CD14-positive monocyte (primary cell): ENCODE results near the gene DTYMK. TPM values are rescaled to one million over a fixed set of nuclear protein-coding genes. Genes with fewer than 3 reads are reported as not detected.

Experiments used
- DNase-seq, 3 donors: peaks; one replicate each; pipeline ENCODE4 v3.0.0-alpha.2; 2011 to 2022
- H2AFZ ChIP-seq: 2 replicates; pipeline ENCODE4 v1.6.0; 2012; ENCODE audit warnings: mild to moderate bottlenecking, low read depth, low read length, inconsistent platforms; ENCODE audit not compliant: insufficient read depth, poor library complexity, severe bottlenecking
- H3K27ac ChIP-seq, 2 donors: 1 replicate in 1 of 2; 2 replicates in 1 of 2; pipeline ENCODE4 v1.5.1; 2012 to 2013; ENCODE audit warnings: low read length in 2 of 2, control low read depth in 1 of 2, inconsistent platforms in 1 of 2, low read depth in 1 of 2, mild to moderate bottlenecking in 1 of 2
- H3K27me3 ChIP-seq, 2 donors: one replicate each; pipeline versions ENCODE4 v1.6.0 to v1.6.1; 2011 to 2013; ENCODE audit warnings: low read length in 2 of 2; ENCODE audit not compliant: control insufficient read depth in 2 of 2, insufficient read depth in 2 of 2
- H3K36me3 ChIP-seq, 2 donors: replicated peaks in 1 of 2; 1 replicate in 1 of 2; 2 replicates in 1 of 2; pipeline versions ENCODE4 v1.5.1 to v1.6.1; 2012 to 2013; ENCODE audit warnings: low read length in 2 of 2, control low read depth in 1 of 2, inconsistent platforms in 1 of 2, mild to moderate bottlenecking in 1 of 2; ENCODE audit not compliant: insufficient read depth in 2 of 2, control insufficient read depth in 1 of 2
- H3K4me1 ChIP-seq, 2 donors: 1 replicate in 1 of 2; 2 replicates in 1 of 2; pipeline versions ENCODE4 v1.5.1 to v1.6.1; 2012 to 2013; ENCODE audit warnings: low read length in 2 of 2, control low read depth in 1 of 2, inconsistent platforms in 1 of 2, mild to moderate bottlenecking in 1 of 2, moderate library complexity in 1 of 2; ENCODE audit not compliant: insufficient read depth in 2 of 2, control insufficient read depth in 1 of 2
- H3K4me2 ChIP-seq: replicated peaks from 2 replicates; pipeline ENCODE3; 2012; ENCODE audit warnings: low read length, moderate library complexity, mild to moderate bottlenecking; ENCODE audit not compliant: poor library complexity, severe bottlenecking; ENCODE audit errors: extremely low read depth
- H3K4me3 ChIP-seq, 3 experiments: fragments of 200-600 bp in 1 of 3; sonication (generic) in 1 of 3; replicated peaks in 1 of 3; 1 replicate in 2 of 3; 2 replicates in 1 of 3; pipeline ENCODE4 v1.5.1; 2011 to 2013; ENCODE audit warnings: low read length in 3 of 3, mild to moderate bottlenecking in 3 of 3, control low read depth in 2 of 3, low read depth in 2 of 3, inconsistent platforms in 1 of 3, moderate library complexity in 1 of 3
- H3K79me2 ChIP-seq: 2 replicates; pipeline ENCODE4 v1.6.0; 2012; ENCODE audit warnings: mild to moderate bottlenecking, control low read depth, inconsistent platforms, low read length, moderate library complexity; ENCODE audit not compliant: insufficient read depth
- H3K9ac ChIP-seq: 2 replicates; pipeline ENCODE4 v1.6.0; 2017; ENCODE audit warnings: low read length, mild to moderate bottlenecking; ENCODE audit not compliant: insufficient read depth, poor library complexity, severe bottlenecking
- H3K9me3 ChIP-seq, 2 donors: replicated peaks in 1 of 2; 1 replicate in 1 of 2; 2 replicates in 1 of 2; pipeline versions ENCODE4 v1.5.1 to v1.6.1; 2012 to 2013; ENCODE audit warnings: low read length in 2 of 2, control low read depth in 1 of 2; ENCODE audit not compliant: control insufficient read depth in 1 of 2, insufficient read depth in 1 of 2
- H4K20me1 ChIP-seq: 2 replicates; pipeline ENCODE4 v1.6.0; 2012; ENCODE audit warnings: mild to moderate bottlenecking, low read length, control low read depth, moderate library complexity; ENCODE audit not compliant: insufficient read depth
- H3K27ac Mint-ChIP-seq, 7 donors: one replicate each; pipeline ENCODE4 v1.8.0; 2020; ENCODE audit warnings: mild to moderate bottlenecking in 7 of 7, mixed read lengths in 7 of 7, moderate library complexity in 6 of 7, inconsistent platforms in 2 of 7
- H3K27me3 Mint-ChIP-seq, 3 donors: one replicate each; pipeline ENCODE4 v1.8.0; 2021 to 2022; ENCODE audit warnings: low read depth in 3 of 3, mild to moderate bottlenecking in 3 of 3, mixed read lengths in 3 of 3, moderate library complexity in 3 of 3, inconsistent platforms in 1 of 3
- H3K36me3 Mint-ChIP-seq, 2 donors: one replicate each; pipeline ENCODE4 v1.8.0; 2020; ENCODE audit warnings: mixed read lengths in 2 of 2, inconsistent platforms in 1 of 2, mild to moderate bottlenecking in 1 of 2
- H3K4me1 Mint-ChIP-seq: one replicate; pipeline ENCODE4 v1.8.0; 2020; ENCODE audit warnings: mild to moderate bottlenecking, mixed read lengths
- H3K4me3 Mint-ChIP-seq, 2 donors: one replicate each; pipeline ENCODE4 v1.8.0; 2020; ENCODE audit warnings: mild to moderate bottlenecking in 2 of 2, mixed read lengths in 2 of 2, moderate library complexity in 1 of 2
- H3K9me3 Mint-ChIP-seq, 7 donors: one replicate each; pipeline ENCODE4 v1.8.0; 2020 to 2022; ENCODE audit warnings: mixed read lengths in 7 of 7, mild to moderate bottlenecking in 6 of 7, moderate library complexity in 6 of 7, inconsistent platforms in 2 of 7
- WGBS: methylation state at CpG from one replicate; pipeline ENCODE4 v1.1.5; 2013; ENCODE audit warnings: missing lambda C conversion rate; ENCODE audit not compliant: insufficient coverage; 5-methylcytosine and 5-hydroxymethylcytosine counted together
- intact Hi-C, 2 donors: fragments of 100-400 bp; cut with micrococcal nuclease; formaldehyde crosslinking; loops; one replicate each; pipeline versions ENCODE4 v1.15.0 to v1.15.1; 2023
- polyA plus RNA-seq, 3 donors: library from polyadenylated mRNA; depleted of rRNA in 1 of 3; unstranded in 2 of 3; stranded (reverse) in 1 of 3; fragments of 300-500 nt in 2 of 3; fragments of >200 nt in 1 of 3; fragmentation: Illumina TruSeq in 2 of 3; gene quantifications; 1 replicate in 2 of 3; 2 replicates in 1 of 3; pipeline ENCODE4 v1.2.3, GENCODE V29; 2012 to 2021
- TF ChIP-seq, protein P1 (sequence below): fragments of 200-600 bp; IDR thresholded peaks from one replicate; pipeline ENCODE4 v1.8.0; 2022; ENCODE audit warnings: antibody characterized with exemption, mild to moderate bottlenecking

DTYMK gene
- polyA plus RNA-seq, 3 donors, result 13.0 to 23.5 (median 18.7) TPM

- TF ChIP-seq, protein P1, sequence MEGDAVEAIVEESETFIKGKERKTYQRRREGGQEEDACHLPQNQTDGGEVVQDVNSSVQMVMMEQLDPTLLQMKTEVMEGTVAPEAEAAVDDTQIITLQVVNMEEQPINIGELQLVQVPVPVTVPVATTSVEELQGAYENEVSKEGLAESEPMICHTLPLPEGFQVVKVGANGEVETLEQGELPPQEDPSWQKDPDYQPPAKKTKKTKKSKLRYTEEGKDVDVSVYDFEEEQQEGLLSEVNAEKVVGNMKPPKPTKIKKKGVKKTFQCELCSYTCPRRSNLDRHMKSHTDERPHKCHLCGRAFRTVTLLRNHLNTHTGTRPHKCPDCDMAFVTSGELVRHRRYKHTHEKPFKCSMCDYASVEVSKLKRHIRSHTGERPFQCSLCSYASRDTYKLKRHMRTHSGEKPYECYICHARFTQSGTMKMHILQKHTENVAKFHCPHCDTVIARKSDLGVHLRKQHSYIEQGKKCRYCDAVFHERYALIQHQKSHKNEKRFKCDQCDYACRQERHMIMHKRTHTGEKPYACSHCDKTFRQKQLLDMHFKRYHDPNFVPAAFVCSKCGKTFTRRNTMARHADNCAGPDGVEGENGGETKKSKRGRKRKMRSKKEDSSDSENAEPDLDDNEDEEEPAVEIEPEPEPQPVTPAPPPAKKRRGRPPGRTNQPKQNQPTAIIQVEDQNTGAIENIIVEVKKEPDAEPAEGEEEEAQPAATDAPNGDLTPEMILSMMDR, result no peak
- WGBS, result 96% methylated on average over 18 of the region's 19 CpGs
- Histone ChIP-seq H3K36me3 (peaks cover 0 to 7% of the 10 kb centered on the region in 2 donors), H3K9me3 (peaks cover 11 to 17% of the 10 kb centered on the region in 2 donors), H3K4me2 (no peak overlapping the region), H3K9ac (no peak overlapping the region), H3K27ac (no peak overlapping the region), H3K4me1 (peaks cover 7 to 16% of the 10 kb centered on the region in 2 donors), H3K4me3 (no peak overlapping the region), H4K20me1 (no peaks in the 10 kb centered on the region), H2AFZ (no peak overlapping the region), H3K27me3 (no peaks in the 10 kb centered on the region), H3K79me2 (no peaks in the 10 kb centered on the region)
- Mint-ChIP-seq H3K9me3 (peaks cover 10 to 21% (median 17%) of the 10 kb centered on the region in 7 donors), H3K36me3 (peaks cover 10 to 15% of the 10 kb centered on the region in 2 donors), H3K27me3 (peaks cover 0 to 2% (median 2%) of the 10 kb centered on the region in 3 donors), H3K4me3 (no peak overlapping the region), H3K27ac (peak overlapping the region in 1 of 7 donors; percentile 10), H3K4me1 (peaks cover 22% of the 10 kb centered on the region)
- no peak for DNase-seq
- intact Hi-C loops, result no loop called here
Measured at GRCh38 chr2:241728627-241729026, 42.0 kb upstream of the DTYMK start.

DNA sequence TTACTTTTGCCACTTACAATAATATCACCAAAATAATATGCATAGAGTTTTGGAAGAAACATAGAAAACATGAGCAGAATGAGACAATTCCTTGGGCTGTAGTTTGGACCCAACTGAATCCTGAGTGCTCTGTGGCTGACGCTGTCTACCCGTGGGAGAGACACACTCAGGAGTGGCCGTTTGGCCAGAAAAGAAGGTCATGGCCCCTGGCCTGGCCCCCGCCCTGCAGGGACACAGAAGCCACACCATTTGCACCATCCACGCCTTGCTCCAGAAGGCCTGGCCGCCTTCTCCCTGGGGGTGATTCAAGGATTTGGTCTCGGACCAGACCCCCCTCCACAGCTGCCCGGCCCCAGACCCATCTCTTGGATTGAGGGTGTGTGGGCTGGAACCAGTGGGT lies 41.4 kb upstream of the DTYMK start:
- Mint-ChIP-seq H3K4me3 (no peak overlapping the region), H3K36me3 (peaks cover 16 to 21% of the 10 kb centered on the region in 2 donors), H3K27ac (peak overlapping the region in 2 of 7 donors; percentile 15 to 23), H3K27me3 (peaks cover 0 to 2% (median 0%) of the 10 kb centered on the region in 3 donors), H3K9me3 (peaks cover 16 to 25% (median 23%) of the 10 kb centered on the region in 7 donors), H3K4me1 (peaks cover 22% of the 10 kb centered on the region)
- no peak for DNase-seq
- no peak overlapping the region for H3K9ac ChIP-seq
- no peaks in the 10 kb centered on the region for H4K20me1 ChIP-seq
- WGBS, result 96% methylated on average over 5 of the region's 8 CpGs
- H3K4me2 ChIP-seq, result no peak overlapping the region
- H3K4me1 ChIP-seq, result peaks cover 7 to 15% of the 10 kb centered on the region in 2 donors
- peaks cover 17 to 23% of the 10 kb centered on the region in 2 donors for H3K9me3 ChIP-seq
- TF ChIP-seq, protein P1, result no peak
- no peak overlapping the region for H3K4me3 ChIP-seq
- intact Hi-C loops, result no loop called here
- peaks cover 6 to 13% of the 10 kb centered on the region in 2 donors for H3K36me3 ChIP-seq
- H3K27ac ChIP-seq, result no peak overlapping the region
- H3K27me3 ChIP-seq, result no peaks in the 10 kb centered on the region
- no peak overlapping the region for H2AFZ ChIP-seq
- no peaks in the 10 kb centered on the region for H3K79me2 ChIP-seq
